Mesodermal cell (in vitro differentiated cells): Measurements from ENCODE around the gene ROBO1.
A peak's percentile ranks its signal among the peaks of the same experiment; 100 is the strongest.

Source experiments
- H3K27ac ChIP-seq: 2 replicates; pipeline ENCODE4 v1.7.0; 2013; ENCODE audit warnings: mild to moderate bottlenecking, low read depth, low read length, moderate library complexity; ENCODE audit not compliant: severe bottlenecking
- H3K36me3 ChIP-seq: 2 replicates; pipeline ENCODE4 v1.7.1; 2013; ENCODE audit warnings: mild to moderate bottlenecking, low read length, moderate library complexity; ENCODE audit not compliant: control insufficient read depth, insufficient read depth
- H3K4me1 ChIP-seq: one replicate; pipeline ENCODE4 v1.7.1; 2013; ENCODE audit warnings: mild to moderate bottlenecking, low read length; ENCODE audit not compliant: insufficient read depth, control insufficient read depth, poor library complexity, severe bottlenecking
- H3K4me3 ChIP-seq: 2 replicates; pipeline ENCODE4 v1.7.0; 2013; ENCODE audit warnings: low read length, control low read depth, mild to moderate bottlenecking; ENCODE audit not compliant: insufficient read depth, poor library complexity, severe bottlenecking; ENCODE audit errors: extremely low read depth
- H3K9me3 ChIP-seq: 2 replicates; pipeline ENCODE4 v1.7.1; 2013; ENCODE audit warnings: mild to moderate bottlenecking, low read length, moderate library complexity; ENCODE audit not compliant: control insufficient read depth
- WGBS, 2 experiments: methylation state at CpG; one replicate each; pipeline ENCODE4 v1.1.5; 2013; ENCODE audit warnings: missing lambda C conversion rate in 2 of 2; ENCODE audit not compliant: insufficient coverage in 2 of 2; 5-methylcytosine and 5-hydroxymethylcytosine counted together

Gene ROBO1

GRCh38 chr3:79011821-79012529 lies 755.8 kb downstream of the ROBO1 start:
- Histone ChIP-seq H3K4me1 (peaks cover 4% of the 10 kb centered on the region), H3K27ac (no peak overlapping the region), H3K4me3 (no peak overlapping the region), H3K9me3 (no peaks in the 10 kb centered on the region), H3K36me3 (no peaks in the 10 kb centered on the region)
- WGBS, 2 experiments, result 89 to 93% methylated on average over 3 to 4 of the region's 5 CpGs

- Histone ChIP-seq H3K36me3 (no peaks in the 10 kb centered on the region), H3K27ac (no peak overlapping the region), H3K4me1 (peaks cover 4% of the 10 kb centered on the region)
Measured at GRCh38 chr3:79009861-79010260, 757.9 kb downstream of the ROBO1 start.

GRCh38 chr3:79006077-79006476 lies 761.7 kb downstream of the ROBO1 start:
- Histone ChIP-seq H3K9me3 (no peaks in the 10 kb centered on the region), H3K4me3 (no peak overlapping the region), H3K4me1 (no peaks in the 10 kb centered on the region), H3K36me3 (no peaks in the 10 kb centered on the region), H3K27ac (no peak overlapping the region)
- no CpG with 5 or more reads among the region's 1 CpG for WGBS, 2 experiments

More at GRCh38 chr3:79009861-79010260, 757.9 kb downstream of the ROBO1 start:
- Histone ChIP-seq H3K9me3 (no peaks in the 10 kb centered on the region), H3K4me3 (no peak overlapping the region)

GRCh38 chr3:79005084-79005483 lies 762.7 kb downstream of the ROBO1 start:
- H3K4me3 ChIP-seq, result no peak overlapping the region

DNA sequence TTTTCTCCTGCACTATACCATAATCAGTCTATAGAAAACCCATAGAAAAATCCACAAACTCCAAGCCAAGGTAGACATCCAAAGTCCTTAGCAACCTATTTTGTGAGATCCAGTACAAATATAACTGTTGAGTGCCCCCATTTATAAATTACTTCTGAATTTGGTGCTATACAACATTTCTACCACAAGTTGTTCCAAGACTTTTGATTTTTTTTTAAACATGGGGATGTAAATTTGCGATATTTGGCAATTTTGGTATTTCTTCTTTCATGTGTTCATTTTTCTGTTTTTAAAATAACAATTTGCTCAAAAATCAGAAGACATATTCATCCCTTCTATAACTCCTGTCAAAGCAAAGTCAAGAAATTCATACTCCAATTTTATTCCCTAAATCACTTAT lies 763.8 kb downstream of the ROBO1 start:
- H3K27ac ChIP-seq, result no peak overlapping the region
- no peak overlapping the region for H3K4me3 ChIP-seq
- no CpG with 5 or more reads among the region's 1 CpG for WGBS, 2 experiments
- H3K9me3 ChIP-seq, result no peaks in the 10 kb centered on the region
- no peaks in the 10 kb centered on the region for H3K36me3 ChIP-seq
- H3K4me1 ChIP-seq, result no peaks in the 10 kb centered on the region

More at GRCh38 chr3:79005084-79005483, 762.7 kb downstream of the ROBO1 start:
- Histone ChIP-seq H3K4me1 (no peaks in the 10 kb centered on the region), H3K36me3 (no peaks in the 10 kb centered on the region), H3K9me3 (no peaks in the 10 kb centered on the region), H3K27ac (no peak overlapping the region)
- WGBS, 2 experiments, result 79 to 88% methylated on average over 1 to 3 of the region's 6 CpGs

- no peaks in the 10 kb centered on the region for H3K4me1 ChIP-seq
- whole genome bisulfite sequencing, 2 experiments, result 60 to 100% methylated on average over 1 to 2 of the region's 4 CpGs
- no peaks in the 10 kb centered on the region for H3K9me3 ChIP-seq
- no peak overlapping the region for H3K27ac ChIP-seq
- H3K4me3 ChIP-seq, result no peak overlapping the region
- H3K36me3 ChIP-seq, result no peaks in the 10 kb centered on the region
Measured at GRCh38 chr3:79002465-79003372, 765.1 kb downstream of the ROBO1 start.

GRCh38 chr3:79001255-79001654 lies 766.5 kb downstream of the ROBO1 start:
- Histone ChIP-seq H3K36me3 (no peaks in the 10 kb centered on the region), H3K27ac (no peak overlapping the region), H3K4me3 (no peak overlapping the region), H3K9me3 (no peaks in the 10 kb centered on the region), H3K4me1 (no peaks in the 10 kb centered on the region)
- no CpG with 5 or more reads among the region's 3 CpGs for WGBS, 2 experiments

DNA sequence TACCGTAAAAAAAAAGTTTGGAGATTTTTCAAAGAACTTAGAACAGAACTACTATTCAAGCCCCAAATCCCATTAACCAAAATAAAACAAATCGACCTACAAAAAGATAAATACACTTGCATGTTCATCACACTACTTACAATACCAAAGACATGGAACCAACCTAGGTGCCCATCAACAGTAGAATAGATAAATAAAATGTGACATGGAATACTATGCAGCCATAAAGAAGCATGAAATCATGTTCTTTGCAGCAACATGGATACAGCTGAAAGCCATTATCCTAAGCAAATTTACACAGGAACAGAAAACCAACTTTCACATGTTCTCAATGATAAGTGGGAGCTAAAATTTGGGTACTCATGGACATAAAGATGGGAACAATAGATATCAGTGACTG lies 768.7 kb downstream of the ROBO1 start:
- WGBS, 2 experiments, result no CpG with 5 or more reads among the region's 2 CpGs
- H3K9me3 ChIP-seq, result no peaks in the 10 kb centered on the region
- no peak overlapping the region for H3K4me3 ChIP-seq
- no peak overlapping the region for H3K27ac ChIP-seq
- H3K36me3 ChIP-seq, result no peaks in the 10 kb centered on the region
- H3K4me1 ChIP-seq, result no peaks in the 10 kb centered on the region

- WGBS, 2 experiments, result 90 to 97% methylated on average over 5 of the region's 5 CpGs
- H3K9me3 ChIP-seq, result peaks cover 13% of the 10 kb centered on the region
- H3K4me1 ChIP-seq, result no peaks in the 10 kb centered on the region
- no peaks in the 10 kb centered on the region for H3K36me3 ChIP-seq
- H3K27ac ChIP-seq, result peak overlapping the region; percentile 76
- no peak overlapping the region for H3K4me3 ChIP-seq
Measured at GRCh38 chr3:78995087-78995486, 772.7 kb downstream of the ROBO1 start.

GRCh38 chr3:78994174-78995027 lies 773.4 kb downstream of the ROBO1 start:
- H3K4me1 ChIP-seq, result no peaks in the 10 kb centered on the region
- H3K4me3 ChIP-seq, result no peak overlapping the region
- H3K36me3 ChIP-seq, result no peaks in the 10 kb centered on the region
- H3K27ac ChIP-seq, result peak overlapping the region; percentile 76
- WGBS, 2 experiments, result 52 to 63% methylated on average over 3 to 5 of the region's 9 CpGs
- H3K9me3 ChIP-seq, result peaks cover 13% of the 10 kb centered on the region
